OCI-LY7 (cell line): Measurements from ENCODE around the gene TREML4. TPM values are rescaled to one million over a fixed set of nuclear protein-coding genes. Genes with fewer than 3 reads are reported as not detected.

Source experiments
- BruUV-seq: library from RNA; stranded (reverse); fragments of 400-500 nt; replicated peaks from 2 replicates; lab custom pipeline; 2021; lab: Mats Ljungman, UMichigan
- CTCF ChIA-PET: fragments of 300-600 bp; sonication (Branson Sonifier 250); formaldehyde crosslinking; loops from one replicate; lab custom pipeline; 2022; ENCODE audit warnings: antibody characterized with exemption; ENCODE audit not compliant: unreplicated experiment; lab: Charles Lee
- POLR2A ChIA-PET: fragments of 300-600 bp; sonication (Branson Sonifier 250); formaldehyde crosslinking; loops from one replicate; lab custom pipeline; 2022; ENCODE audit warnings: antibody characterized with exemption; lab: Charles Lee
- DNase-seq: peaks from one replicate; pipeline ENCODE4 v3.0.0-alpha.2; 2015; ENCODE audit warnings: low spot score
- H2AFZ ChIP-seq: fragments of 200-600 bp; sonication (generic), shearing (Covaris generic); 2 replicates; pipeline ENCODE4 v1.6.1; 2014; ENCODE audit warnings: mild to moderate bottlenecking, antibody characterized with exemption, low read length, moderate library complexity
- H3K27ac ChIP-seq: fragments of 200-600 bp; sonication (generic); 2 replicates; pipeline ENCODE4 v1.5.1; 2014; ENCODE audit warnings: mixed run types, low read depth, mild to moderate bottlenecking, moderate library complexity, low read length, inconsistent platforms; ENCODE audit not compliant: poor library complexity, severe bottlenecking
- H3K36me3 ChIP-seq: fragments of 200-600 bp; sonication (generic); 2 replicates; pipeline ENCODE4 v1.6.1; 2014; ENCODE audit warnings: mild to moderate bottlenecking, antibody characterized with exemption, low read length, moderate library complexity, mixed read lengths; ENCODE audit not compliant: insufficient read depth
- H3K4me1 ChIP-seq: fragments of 200-600 bp; sonication (generic); 2 replicates; pipeline ENCODE4 v1.5.1; 2014; ENCODE audit warnings: mild to moderate bottlenecking, low read length; ENCODE audit not compliant: insufficient read depth, poor library complexity, severe bottlenecking
- H3K4me2 ChIP-seq: fragments of 200-600 bp; sonication (generic); 2 replicates; pipeline ENCODE4 v1.6.1; 2014; ENCODE audit warnings: mild to moderate bottlenecking, low read length
- H3K4me3 ChIP-seq: fragments of 200-600 bp; sonication (generic); 2 replicates; pipeline ENCODE4 v1.5.1; 2014; ENCODE audit warnings: mild to moderate bottlenecking, low read depth, low read length; ENCODE audit not compliant: poor library complexity, severe bottlenecking
- H3K79me2 ChIP-seq: fragments of 200-600 bp; sonication (generic); 2 replicates; pipeline ENCODE4 v1.6.1; 2016; ENCODE audit warnings: low read depth, mild to moderate bottlenecking, low read length, moderate library complexity, mixed read lengths; ENCODE audit not compliant: insufficient read depth
- H3K9me2 ChIP-seq: fragments of 200-600 bp; sonication (generic); 2 replicates; pipeline ENCODE4 v1.6.1; 2016; ENCODE audit warnings: mild to moderate bottlenecking, low read length, mixed read lengths; ENCODE audit not compliant: insufficient read depth
- H3K9me3 ChIP-seq: fragments of 200-600 bp; sonication (generic); 2 replicates; pipeline ENCODE4 v1.6.1; 2014; ENCODE audit warnings: mild to moderate bottlenecking, mixed run types, low read length, mixed read lengths
- H4K20me1 ChIP-seq: fragments of 200-600 bp; sonication (generic); 2 replicates; pipeline ENCODE4 v1.6.1; 2014; ENCODE audit warnings: mild to moderate bottlenecking, antibody characterized with exemption, low read length, moderate library complexity, mixed read lengths; ENCODE audit not compliant: insufficient read depth
- EZH2phosphoT487 ChIP-seq: fragments of 200-600 bp; sonication (generic); IDR thresholded peaks from 2 replicates; pipeline ENCODE4 v1.6.1; 2018; ENCODE audit warnings: low read depth, borderline replicate concordance, mild to moderate bottlenecking, mixed run types, antibody characterized with exemption, low read length, moderate library complexity, mixed read lengths
- intact Hi-C: fragments of 100-400 bp; cut with micrococcal nuclease; formaldehyde crosslinking; loops from one replicate; pipeline ENCODE4 v1.10.0; 2022; ENCODE audit not compliant: unreplicated experiment
- total RNA-seq, 2 experiments: library from RNA; depleted of rRNA in 1 of 2; stranded (reverse); fragments of >200 nt in 1 of 2; shearing (Covaris generic) in 1 of 2; gene quantifications; 2 replicates each; pipeline ENCODE4 v1.2.3, GENCODE V29; 2014 to 2022
- TF ChIP-seq, protein P1 (sequence below): fragments of 200-600 bp; sonication (generic); conservative IDR thresholded peaks from 2 replicates; pipeline ENCODE4 v1.5.1; 2014; ENCODE audit warnings: mild to moderate bottlenecking, antibody characterized with exemption, low read length, moderate library complexity, mixed read lengths

TREML4 gene
- total RNA-seq, 2 experiments from 2014 or later: not detected

DNA sequence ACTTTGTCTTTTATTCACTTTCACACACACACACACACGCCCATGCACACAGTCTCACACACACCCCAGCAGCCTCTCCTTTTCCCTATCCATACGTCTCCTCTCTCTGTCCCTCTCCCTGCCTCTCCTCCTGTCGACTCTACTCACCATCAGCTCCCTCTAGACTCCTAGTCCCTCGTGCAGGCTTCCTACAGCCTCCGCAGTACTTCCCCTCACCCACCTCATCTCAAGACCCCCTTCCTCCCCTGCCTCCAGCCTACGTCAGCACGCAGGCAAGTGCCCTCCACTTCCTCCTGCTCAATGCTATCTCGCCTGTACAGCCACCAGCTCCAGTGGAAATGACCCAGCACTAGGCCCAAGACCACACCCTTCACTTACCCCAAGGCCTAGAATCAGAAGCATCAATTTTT, 26.4 kb upstream of the TREML4 start:
- intact Hi-C loops: loop anchor here (2.0 to 5.0 kb wide), 2 partner anchors 116 to 129 kb away; partner anchors contain the start of genes NFYA and OARD1
- Histone ChIP-seq H4K20me1 (no peaks in the 10 kb centered on the region), H2AFZ (peak overlapping the region; percentile 49; the same call in 1 of the 2 replicates), H3K4me2 (peak overlapping the region; percentile 83), H3K9me3 (no peaks in the 10 kb centered on the region; the same call in 1 of the 2 replicates), H3K9me2 (no peaks in the 10 kb centered on the region), H3K4me3 (peak overlapping the region; percentile 65), H3K4me1 (peaks cover 49% of the 10 kb centered on the region), H3K36me3 (peaks cover 14% of the 10 kb centered on the region), H3K79me2 (peaks cover 7% of the 10 kb centered on the region; the same call in 1 of the 2 replicates), H3K27ac (peak overlapping the region; percentile 95)
- peak; percentile 35 for DNase-seq
- ChIA-PET POLR2A (interaction anchor here (1.1 to 1.5 kb wide), 3 partner anchors 9 to 19 kb away, joined by 3 to 7 read pairs (median 4); no protein-coding TSS in a partner anchor), CTCF (no interaction called here)
- no peak for TF ChIP-seq EZH2phosphoT487
- TF ChIP-seq, protein P1, sequence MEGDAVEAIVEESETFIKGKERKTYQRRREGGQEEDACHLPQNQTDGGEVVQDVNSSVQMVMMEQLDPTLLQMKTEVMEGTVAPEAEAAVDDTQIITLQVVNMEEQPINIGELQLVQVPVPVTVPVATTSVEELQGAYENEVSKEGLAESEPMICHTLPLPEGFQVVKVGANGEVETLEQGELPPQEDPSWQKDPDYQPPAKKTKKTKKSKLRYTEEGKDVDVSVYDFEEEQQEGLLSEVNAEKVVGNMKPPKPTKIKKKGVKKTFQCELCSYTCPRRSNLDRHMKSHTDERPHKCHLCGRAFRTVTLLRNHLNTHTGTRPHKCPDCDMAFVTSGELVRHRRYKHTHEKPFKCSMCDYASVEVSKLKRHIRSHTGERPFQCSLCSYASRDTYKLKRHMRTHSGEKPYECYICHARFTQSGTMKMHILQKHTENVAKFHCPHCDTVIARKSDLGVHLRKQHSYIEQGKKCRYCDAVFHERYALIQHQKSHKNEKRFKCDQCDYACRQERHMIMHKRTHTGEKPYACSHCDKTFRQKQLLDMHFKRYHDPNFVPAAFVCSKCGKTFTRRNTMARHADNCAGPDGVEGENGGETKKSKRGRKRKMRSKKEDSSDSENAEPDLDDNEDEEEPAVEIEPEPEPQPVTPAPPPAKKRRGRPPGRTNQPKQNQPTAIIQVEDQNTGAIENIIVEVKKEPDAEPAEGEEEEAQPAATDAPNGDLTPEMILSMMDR: no peak
- BruUV-seq: no TSS peak

DNA sequence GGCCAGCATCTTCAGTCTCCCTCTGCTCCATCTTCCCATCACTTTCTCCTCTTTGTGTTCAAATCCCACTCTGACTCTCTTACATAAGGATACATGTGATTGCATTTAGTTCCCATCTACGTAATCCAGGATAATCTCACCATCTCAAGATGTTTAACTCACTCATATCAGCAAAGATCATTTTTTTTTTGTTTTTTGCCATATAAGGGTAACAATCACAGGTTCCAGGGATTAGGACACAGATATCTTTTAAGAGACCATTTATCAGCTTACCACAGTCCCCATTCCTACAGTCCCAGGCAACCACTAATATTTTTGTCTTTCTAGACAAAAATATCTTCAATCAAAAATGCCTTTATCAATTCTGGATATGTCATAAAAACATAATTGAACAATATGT, 24.0 kb upstream of the TREML4 start:
- Histone ChIP-seq H3K4me3 (no peak overlapping the region), H3K79me2 (peaks cover 4% of the 10 kb centered on the region; the same call in 1 of the 2 replicates), H4K20me1 (no peaks in the 10 kb centered on the region), H3K27ac (no peak overlapping the region), H3K9me3 (no peaks in the 10 kb centered on the region; the same call in 1 of the 2 replicates), H3K4me1 (peaks cover 53% of the 10 kb centered on the region), H3K36me3 (no peaks in the 10 kb centered on the region; the same call in 1 of the 2 replicates), H3K4me2 (no peak overlapping the region), H2AFZ (no peak overlapping the region), H3K9me2 (no peaks in the 10 kb centered on the region)
- POLR2A ChIA-PET: interaction anchor here (0.5 kb wide), 1 partner anchor 776 kb away, joined by 3 read pairs; no protein-coding TSS in a partner anchor
- intact Hi-C loops: loop anchor here (5.0 kb wide), 1 partner anchor 113 kb away; no protein-coding TSS in a partner anchor
- CTCF ChIA-PET: no interaction called here
- TF ChIP-seq, protein P1: no peak
- TF ChIP-seq EZH2phosphoT487: no peak
- no TSS peak for BruUV-seq
- DNase-seq: no peak
